ELF-1 (cell line): Measurements from ENCODE around the gene GLYATL2.

Experiments
- DNase-seq: peaks from one replicate; pipeline ENCODE4 v3.0.0-alpha.2; 2016; ENCODE audit warnings: low read depth, low spot score

GLYATL2 gene

GRCh38 chr11:58844361-58845005 is at the start of gene GLYATL2:
TSS of gene GLYATL2 (minus strand) at chr11:58844704. CDS start at chr11:58839612, 5,092 bp downstream.
- no peak for DNase-seq

GRCh38 chr11:58893899-58894298 is 49.4 kb upstream of the GLYATL2 start:
- DNase-seq = no peak

GRCh38 chr11:58888579-58888978 is 44.1 kb upstream of the GLYATL2 start:
- no peak for DNase-seq

- no peak for DNase-seq
These were observed 42.9 kb upstream of the GLYATL2 start for GRCh38 chr11:58887452-58887851.

- DNase-seq = no peak
These were observed 36.1 kb upstream of the GLYATL2 start for GRCh38 chr11:58880625-58881024.

GRCh38 chr11:58880166-58880565 is 35.7 kb upstream of the GLYATL2 start:
- no peak for DNase-seq

GRCh38 chr11:58867556-58867955 is 23.1 kb upstream of the GLYATL2 start:
- DNase-seq = no peak

GRCh38 chr11:58866788-58867187 is 22.3 kb upstream of the GLYATL2 start:
- no peak for DNase-seq

GRCh38 chr11:58864335-58864734 is 19.8 kb upstream of the GLYATL2 start:
- no peak for DNase-seq

GRCh38 chr11:58863697-58864096 is 19.2 kb upstream of the GLYATL2 start:
- DNase-seq = no peak

- no peak for DNase-seq
These were observed 17.0 kb upstream of the GLYATL2 start for GRCh38 chr11:58861533-58861932.

- DNase-seq = no peak
These were observed 12.3 kb upstream of the GLYATL2 start for GRCh38 chr11:58856806-58857205.

GRCh38 chr11:58845386-58845785 is 882 bp upstream of the GLYATL2 start:
- DNase-seq = no peak

GRCh38 chr11:58837707-58838388 is 6.7 kb downstream of the GLYATL2 start:
- no peak for DNase-seq

GRCh38 chr11:58832056-58832645 is 12.4 kb downstream of the GLYATL2 start:
- DNase-seq = no peak

GRCh38 chr11:58830673-58831301 is 13.7 kb downstream of the GLYATL2 start:
- no peak for DNase-seq

GRCh38 chr11:58829786-58830185 is 14.7 kb downstream of the GLYATL2 start:
- DNase-seq = no peak

GRCh38 chr11:58813693-58814092 is 30.8 kb downstream of the GLYATL2 start:
- DNase-seq = no peak

- no peak for DNase-seq
These were observed 33.0 kb downstream of the GLYATL2 start for GRCh38 chr11:58811499-58811898.

GRCh38 chr11:58807343-58807742 is 37.2 kb downstream of the GLYATL2 start:
- no peak for DNase-seq

- no peak for DNase-seq
These were observed 39.4 kb downstream of the GLYATL2 start for GRCh38 chr11:58805065-58805464.

GRCh38 chr11:58801974-58802545 is 42.4 kb downstream of the GLYATL2 start:
- no peak for DNase-seq
